Renal cortex interstitium (tissue), 11 donors: ENCODE measurements around the gene FAM149B1. TPM values are rescaled to one million over a fixed set of nuclear protein-coding genes. Genes with fewer than 3 reads are reported as not detected.
"Not testable (repeated sequence)": the region's sequence is repeated elsewhere in the genome, so short reads cannot be mapped to it uniquely, and the experiment has no call there.

Experiments
- DNase-seq, 11 donors: peaks; one replicate each; pipeline ENCODE4 v3.0.0-alpha.2; 2013; ENCODE audit warnings: low read depth in 9 of 11, low spot score in 4 of 11; ENCODE audit errors: extremely low read depth in 1 of 11
- polyA plus RNA-seq, 3 donors: library from polyadenylated mRNA; unstranded; fragments of 120-200 nt; gene quantifications; one replicate each; pipeline ENCODE4 v1.2.1, GENCODE V29; 2013; ENCODE audit not compliant: insufficient read length in 3 of 3

FAM149B1 gene
- polyA plus RNA-seq, 3 donors: 38.4 to 51.2 (median 46.4) TPM

- DNase-seq: peak; percentile 88 to 97 (median 93)
These were observed 84.7 kb downstream of the FAM149B1 start, which contains the start of gene MRPS16 for GRCh38 chr10:73252445-73253224. Gene MRPS16 (minus strand): TSS chr10:73252644. CDS start chr10:73252482, 162 bp downstream.

GRCh38 chr10:73253225-73253555 lies 85.3 kb downstream of the FAM149B1 start:
- DNase-seq: no peak

GRCh38 chr10:73258612-73259011 lies 90.7 kb downstream of the FAM149B1 start:
- DNase-seq: not testable (repeated sequence)

DNA sequence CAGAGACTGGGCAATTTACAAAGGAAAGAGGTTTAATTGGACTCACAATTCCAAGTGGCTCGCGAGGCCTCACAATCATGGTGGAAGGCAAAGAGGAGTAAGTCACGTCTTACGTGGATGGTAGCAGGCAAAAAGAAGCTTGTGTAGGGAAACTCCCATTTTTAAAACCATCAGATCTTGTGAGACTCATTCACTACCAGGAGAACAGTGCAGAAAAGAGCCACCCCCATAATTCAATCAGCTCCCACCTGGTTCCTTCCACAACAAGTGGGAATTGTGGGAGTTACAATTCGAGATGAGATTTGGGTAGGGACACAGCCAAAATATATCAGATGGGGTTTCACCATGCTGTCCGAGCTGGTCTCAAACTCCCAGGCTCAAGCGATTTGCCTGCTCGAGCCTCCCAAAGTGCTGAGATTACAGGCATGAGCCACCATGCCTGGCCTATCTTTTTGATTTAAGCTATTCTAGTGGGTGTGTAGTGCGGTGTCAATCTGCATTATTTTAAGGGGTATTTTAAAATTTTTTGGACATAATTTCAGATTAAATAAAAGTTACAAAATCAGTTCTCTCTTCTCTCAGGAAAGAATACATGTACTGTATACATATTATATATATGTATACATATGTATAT lies 93.6 kb downstream of the FAM149B1 start:
- DNase-seq: no peak

DNA sequence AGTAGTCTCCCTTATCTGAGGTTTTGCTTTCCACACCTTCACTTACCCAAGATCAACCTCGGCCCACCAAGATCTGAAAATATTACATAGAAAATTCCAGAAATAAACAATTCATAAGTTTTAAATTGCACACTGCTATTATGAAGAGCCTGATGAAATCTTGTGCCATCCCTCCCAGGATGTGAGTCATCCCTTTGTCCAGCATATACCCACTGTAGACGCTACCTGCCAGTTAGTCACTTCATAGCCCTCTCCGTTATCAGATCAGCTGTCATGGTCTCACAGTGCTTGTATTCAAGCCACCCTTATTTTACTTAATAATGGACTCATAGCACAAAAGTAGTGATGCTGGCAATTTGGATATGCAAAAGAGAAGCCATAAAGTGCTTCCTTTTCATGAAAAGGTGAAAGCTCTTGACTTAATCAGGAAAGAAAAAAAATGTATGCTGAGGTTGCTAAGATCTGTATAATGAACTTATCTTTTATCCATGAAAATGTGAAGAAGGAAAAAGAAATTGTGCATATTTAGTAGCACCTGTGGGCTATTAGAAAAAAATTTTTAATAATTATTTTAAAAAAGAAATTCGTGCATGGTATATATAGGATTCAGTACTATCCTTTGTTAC lies 94.3 kb downstream of the FAM149B1 start:
- DNase-seq: no peak

- no peak for DNase-seq
These were observed 95.1 kb downstream of the FAM149B1 start for GRCh38 chr10:73262880-73263555.

DNA sequence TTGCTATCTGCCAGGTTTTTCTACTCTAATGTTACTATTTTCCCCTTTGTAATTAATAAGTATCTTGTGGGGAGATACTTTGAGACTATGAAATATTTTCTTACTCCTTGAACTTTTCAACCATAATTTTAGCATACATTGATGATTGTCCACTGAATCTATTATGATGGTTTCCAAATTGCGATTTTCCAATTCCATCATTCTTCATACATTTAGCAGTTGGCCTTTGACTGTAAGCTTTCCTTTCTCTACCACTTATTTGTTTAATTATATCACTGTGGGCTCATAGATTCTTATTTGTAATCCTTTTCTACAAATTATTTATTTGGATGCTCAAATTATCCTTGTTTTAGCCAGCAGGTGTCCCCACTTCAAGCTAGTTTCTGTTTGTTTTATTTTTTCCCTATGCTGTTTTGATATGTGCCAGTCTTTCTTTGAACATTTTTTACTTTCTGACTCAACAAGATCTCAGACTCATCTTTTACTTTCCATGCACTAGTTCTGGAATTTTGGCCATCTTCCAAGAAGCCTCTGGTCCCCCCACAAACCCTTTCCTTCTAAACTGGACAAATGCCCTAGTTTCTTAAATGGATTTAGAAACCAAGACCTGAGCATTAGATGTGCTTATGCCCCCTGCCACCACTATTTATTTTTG lies 95.9 kb downstream of the FAM149B1 start:
- no peak for DNase-seq

- no peak for DNase-seq
These were observed 96.5 kb downstream of the FAM149B1 start for GRCh38 chr10:73264423-73264822.

- no peak for DNase-seq
These were observed 113.2 kb downstream of the FAM149B1 start for GRCh38 chr10:73281097-73281496.

- no peak for DNase-seq
These were observed 119.5 kb downstream of the FAM149B1 start for GRCh38 chr10:73287441-73287840.

DNA sequence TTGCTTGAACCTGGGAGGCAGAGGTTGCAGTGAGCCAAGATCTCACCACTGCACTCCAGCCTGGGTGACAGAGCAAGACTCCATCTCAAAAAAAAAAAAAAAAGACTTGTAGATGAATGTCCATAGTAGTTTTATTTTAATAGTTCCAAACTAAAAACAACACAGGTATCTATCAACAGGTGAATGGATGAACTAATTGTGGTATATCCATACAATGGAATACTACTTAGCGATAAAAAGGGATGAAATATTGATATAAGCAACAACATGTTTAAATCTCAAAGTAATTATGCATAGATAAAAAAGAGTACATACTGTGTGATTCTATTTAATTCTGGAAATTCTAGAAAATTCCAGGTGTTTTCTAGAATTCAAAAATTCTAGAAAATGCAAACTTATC lies 122.0 kb downstream of the FAM149B1 start:
- DNase-seq: no peak

- no peak for DNase-seq
These were observed 125.5 kb downstream of the FAM149B1 start for GRCh38 chr10:73293461-73293860.

Other genes with a start within 250 kb of the FAM149B1 start
- 10 to 100 TPM in 2 of 3 donors, 1 to 10 TPM in 1; 8.8 to 11.5 (median 10.2) TPM for gene PLA2G12B, start 213.3 kb upstream of the FAM149B1 start, polyA plus RNA-seq
- 100 to 1,000 TPM in 1 of 3 donors, 10 to 100 TPM in 2; 79.8 to 113 (median 98.8) TPM for gene P4HA1, start 71.3 kb upstream of the FAM149B1 start, polyA plus RNA-seq
- 1 to 10 TPM; 4.8 to 7.2 (median 5.1) TPM for gene NUDT13, start 57.7 kb upstream of the FAM149B1 start, polyA plus RNA-seq
- 10 to 100 TPM; 35.0 to 40.3 (median 40.2) TPM for gene ECD, start 111 bp upstream of the FAM149B1 start, polyA plus RNA-seq
- gene DNAJC9, start 79.1 kb downstream of the FAM149B1 start, polyA plus RNA-seq: 10 to 100 TPM; 31.0 to 36.6 (median 31.3) TPM
- gene MRPS16, start 84.5 kb downstream of the FAM149B1 start, polyA plus RNA-seq: 10 to 100 TPM; 76.4 to 92.9 (median 83.2) TPM
- 10 to 100 TPM; 11.9 to 22.8 (median 16.7) TPM for gene CFAP70, start 190.7 kb downstream of the FAM149B1 start, polyA plus RNA-seq
- 10 to 100 TPM; 82.3 to 88.0 (median 87.9) TPM for gene ANXA7, start 245.9 kb downstream of the FAM149B1 start, polyA plus RNA-seq